ENCODE measurements around the gene ATXN1. TPM values are rescaled to one million over a fixed set of nuclear protein-coding genes. Genes with fewer than 3 reads are reported as not detected.
"Not testable (repeated sequence)": the region's sequence is repeated elsewhere in the genome, so short reads cannot be mapped to it uniquely, and the experiment has no call there.

Gene ATXN1
- total RNA-seq, 2 experiments from 2014 or later = 27.8 to 32.8 TPM

- no peak for DNase-seq
- Mint-ChIP-seq H3K27ac (no peak overlapping the region), H3K36me3 (peaks cover 10% of the 10 kb centered on the region), H3K27me3 (no peaks in the 10 kb centered on the region), H3K4me3 (no peak overlapping the region), H3K4me1 (peaks cover 10% of the 10 kb centered on the region), H3K9me3 (no peaks in the 10 kb centered on the region)
Measured at GRCh38 chr6:16406966-16407365, 354.3 kb downstream of the ATXN1 start.

DNA sequence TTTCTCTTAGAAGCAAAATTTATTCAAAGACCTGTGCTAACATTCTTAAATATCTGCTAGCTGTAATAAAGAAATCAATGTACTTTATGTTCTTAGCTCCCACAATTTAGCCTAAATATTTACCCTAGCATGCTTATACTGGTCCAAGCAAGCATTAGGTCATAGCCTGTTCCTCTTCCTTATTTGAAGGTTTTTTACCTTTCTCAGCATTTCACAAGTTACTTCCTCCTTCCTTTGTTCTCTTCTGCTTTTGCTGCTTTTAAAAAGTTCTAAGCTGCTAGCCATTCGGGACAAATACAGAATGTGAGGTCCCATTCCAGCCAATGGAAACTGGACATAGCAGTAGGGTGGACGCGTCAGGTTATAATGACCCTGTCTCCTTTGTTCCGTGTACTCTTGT, 354.7 kb downstream of the ATXN1 start:
- H3K27me3 Mint-ChIP-seq, H3K27ac Mint-ChIP-seq, H3K9me3 Mint-ChIP-seq, DNase-seq, H3K4me3 Mint-ChIP-seq: not testable (repeated sequence)
- H3K36me3 Mint-ChIP-seq = peaks cover 12% of the 10 kb centered on the region
- peaks cover 13% of the 10 kb centered on the region for H3K4me1 Mint-ChIP-seq

- peaks cover 13% of the 10 kb centered on the region for H3K36me3 Mint-ChIP-seq
- peaks cover 3% of the 10 kb centered on the region for H3K9me3 Mint-ChIP-seq
- H3K4me3 Mint-ChIP-seq = no peak overlapping the region
- DNase-seq = no peak
- H3K27me3 Mint-ChIP-seq = no peaks in the 10 kb centered on the region
- no peak overlapping the region for H3K27ac Mint-ChIP-seq
- peaks cover 13% of the 10 kb centered on the region for H3K4me1 Mint-ChIP-seq
Measured at GRCh38 chr6:16405375-16405774, 355.9 kb downstream of the ATXN1 start.

GRCh38 chr6:16404456-16404855, 356.8 kb downstream of the ATXN1 start:
- no peak for DNase-seq
- Mint-ChIP-seq H3K9me3 (peaks cover 3% of the 10 kb centered on the region), H3K36me3 (peaks cover 11% of the 10 kb centered on the region)

GRCh38 chr6:16403831-16404230, 357.4 kb downstream of the ATXN1 start:
- DNase-seq = no peak
- Mint-ChIP-seq H3K4me1 (peaks cover 7% of the 10 kb centered on the region), H3K27ac (no peak overlapping the region), H3K9me3 (peaks cover 3% of the 10 kb centered on the region), H3K4me3 (no peak overlapping the region), H3K27me3 (no peaks in the 10 kb centered on the region), H3K36me3 (peaks cover 9% of the 10 kb centered on the region)

More at GRCh38 chr6:16404456-16404855, 356.8 kb downstream of the ATXN1 start:
- H3K27me3 Mint-ChIP-seq = no peaks in the 10 kb centered on the region
- no peak overlapping the region for H3K27ac Mint-ChIP-seq
- peaks cover 7% of the 10 kb centered on the region for H3K4me1 Mint-ChIP-seq
- no peak overlapping the region for H3K4me3 Mint-ChIP-seq

DNA sequence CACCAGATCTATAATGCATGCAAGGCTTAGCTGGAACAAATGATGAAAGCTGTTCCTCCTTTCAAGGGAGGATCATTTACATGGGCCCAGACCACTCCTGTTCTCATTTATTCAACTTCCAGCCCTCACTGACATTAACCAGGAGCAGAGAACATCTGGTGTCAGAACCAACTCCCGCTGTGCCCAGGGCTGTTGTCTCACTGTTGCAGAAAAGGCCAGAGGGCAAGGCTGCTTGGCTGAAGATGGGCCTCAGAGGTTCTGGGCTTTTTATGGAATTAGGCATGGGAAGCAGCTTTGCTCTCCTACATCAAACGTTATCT, 358.7 kb downstream of the ATXN1 start:
- Mint-ChIP-seq H3K27me3 (no peaks in the 10 kb centered on the region), H3K4me3 (no peak overlapping the region), H3K4me1 (peaks cover 7% of the 10 kb centered on the region), H3K9me3 (peaks cover 3% of the 10 kb centered on the region), H3K27ac (no peak overlapping the region), H3K36me3 (peaks cover 9% of the 10 kb centered on the region)
- DNase-seq = no peak

DNA sequence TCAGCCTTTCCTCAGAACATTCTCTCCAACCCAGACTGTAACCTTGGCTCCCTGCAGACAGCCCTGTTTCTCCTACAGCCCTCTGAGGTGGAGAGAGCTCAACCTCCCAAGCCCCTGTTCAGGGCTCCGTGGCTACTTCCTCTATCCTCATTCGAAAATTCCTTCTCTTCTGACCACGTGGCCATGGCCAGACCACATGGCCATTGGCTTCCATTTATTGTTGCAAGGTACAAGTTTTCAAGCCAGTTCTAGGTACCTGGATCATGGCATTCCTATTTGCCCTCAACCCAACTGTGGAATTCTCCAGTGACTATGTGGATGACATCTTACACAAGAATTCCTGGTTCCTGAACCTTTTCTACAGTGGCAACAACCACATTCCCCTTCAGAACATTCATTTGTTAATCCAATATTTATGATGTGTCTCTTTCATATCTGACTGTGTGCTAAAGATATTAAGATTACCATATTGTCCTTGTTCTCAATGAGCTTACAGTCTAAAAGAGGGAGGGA, 361.0 kb downstream of the ATXN1 start:
- no peaks in the 10 kb centered on the region for H3K27me3 Mint-ChIP-seq
- H3K9me3 Mint-ChIP-seq = peaks cover 3% of the 10 kb centered on the region
- peaks cover 9% of the 10 kb centered on the region for H3K4me1 Mint-ChIP-seq
- DNase-seq = no peak
- peaks cover 9% of the 10 kb centered on the region for H3K36me3 Mint-ChIP-seq
- H3K4me3 Mint-ChIP-seq = no peak overlapping the region
- H3K27ac Mint-ChIP-seq = no peak overlapping the region

GRCh38 chr6:16399695-16400094, 361.6 kb downstream of the ATXN1 start:
- H3K9me3 Mint-ChIP-seq = peaks cover 3% of the 10 kb centered on the region
- H3K27me3 Mint-ChIP-seq = no peaks in the 10 kb centered on the region
- H3K27ac Mint-ChIP-seq = no peak overlapping the region
- peaks cover 9% of the 10 kb centered on the region for H3K36me3 Mint-ChIP-seq
- H3K4me1 Mint-ChIP-seq = peaks cover 9% of the 10 kb centered on the region
- no peak overlapping the region for H3K4me3 Mint-ChIP-seq
- no peak for DNase-seq

GRCh38 chr6:16399158-16399557, 362.1 kb downstream of the ATXN1 start:
- Mint-ChIP-seq H3K4me1 (peaks cover 9% of the 10 kb centered on the region), H3K27ac (no peak overlapping the region), H3K36me3 (peaks cover 9% of the 10 kb centered on the region), H3K9me3 (peaks cover 3% of the 10 kb centered on the region), H3K27me3 (no peaks in the 10 kb centered on the region), H3K4me3 (no peak overlapping the region)
- no peak for DNase-seq

DNA sequence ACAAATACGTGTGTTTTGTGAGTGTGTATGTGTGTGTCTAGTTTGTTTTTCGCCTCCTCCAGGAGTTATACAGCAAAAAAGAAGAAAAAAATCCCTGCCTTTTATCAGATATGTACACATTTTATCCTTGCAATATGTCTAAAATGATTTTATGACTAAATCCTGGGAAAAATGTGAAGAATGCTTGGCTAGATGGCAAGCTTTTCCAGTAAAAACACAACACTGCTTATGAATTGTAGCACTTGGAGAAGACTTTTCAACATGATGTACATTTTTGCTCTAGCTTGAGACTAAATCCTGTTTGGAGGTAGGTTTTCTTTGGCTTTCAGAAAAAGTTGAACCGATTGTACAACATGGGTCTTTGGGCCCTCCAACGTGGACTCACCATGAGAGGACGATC, 362.7 kb downstream of the ATXN1 start:
- Mint-ChIP-seq H3K4me1 (peaks cover 6% of the 10 kb centered on the region), H3K36me3 (peaks cover 8% of the 10 kb centered on the region), H3K27me3 (no peaks in the 10 kb centered on the region), H3K9me3 (peaks cover 3% of the 10 kb centered on the region), H3K4me3 (no peak overlapping the region), H3K27ac (no peak overlapping the region)
- DNase-seq = no peak

DNA sequence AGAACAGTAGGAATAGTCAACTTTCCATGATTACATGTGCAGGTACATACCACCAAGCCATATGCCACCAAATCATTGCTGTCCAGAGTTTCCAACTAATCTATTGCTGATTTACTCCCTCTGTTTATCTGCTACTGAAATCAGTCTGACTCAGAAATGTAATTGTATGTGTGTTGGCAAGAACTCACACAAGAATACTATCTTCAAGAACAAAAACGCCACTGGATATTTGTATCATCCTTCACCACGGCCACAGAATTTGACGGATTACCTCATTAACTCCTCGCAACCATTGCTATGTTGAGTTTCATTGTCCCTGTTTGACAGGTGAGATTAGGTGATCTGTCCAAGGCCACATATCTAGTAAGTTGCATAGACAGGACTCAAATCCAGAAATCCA, 363.6 kb downstream of the ATXN1 start:
- DNase-seq = no peak
- peaks cover 7% of the 10 kb centered on the region for H3K36me3 Mint-ChIP-seq

GRCh38 chr6:16396497-16397319, 364.6 kb downstream of the ATXN1 start:
- Mint-ChIP-seq H3K9me3 (peaks cover 2% of the 10 kb centered on the region), H3K27ac (no peak overlapping the region), H3K4me1 (peaks cover 5% of the 10 kb centered on the region), H3K36me3 (peaks cover 2% of the 10 kb centered on the region), H3K27me3 (no peaks in the 10 kb centered on the region), H3K4me3 (no peak overlapping the region)
- DNase-seq = no peak

More for the DNA sequence above, 363.6 kb downstream of the ATXN1 start:
- H3K27ac Mint-ChIP-seq = no peak overlapping the region
- no peaks in the 10 kb centered on the region for H3K27me3 Mint-ChIP-seq
- peaks cover 6% of the 10 kb centered on the region for H3K4me1 Mint-ChIP-seq
- H3K9me3 Mint-ChIP-seq = peaks cover 3% of the 10 kb centered on the region
- no peak overlapping the region for H3K4me3 Mint-ChIP-seq

DNA sequence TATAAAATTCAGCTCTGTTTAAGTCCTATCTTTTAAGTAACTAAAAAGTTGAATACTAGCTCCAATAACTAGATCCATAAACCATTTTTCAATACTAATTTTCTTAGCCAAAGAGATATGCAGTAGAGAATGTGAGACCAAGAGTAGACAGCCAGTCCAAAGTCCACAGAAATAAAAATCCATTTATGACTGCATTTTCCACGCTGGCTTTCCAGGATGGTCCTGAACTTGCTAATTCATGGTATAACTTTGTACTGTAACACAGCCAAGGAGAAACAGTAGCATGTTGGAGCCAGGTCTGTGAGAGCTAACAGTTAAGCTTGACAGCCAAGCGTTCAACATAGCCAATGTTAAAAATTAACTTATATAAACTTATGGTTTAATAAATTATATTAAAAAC, 366.6 kb downstream of the ATXN1 start:
- Mint-ChIP-seq H3K27ac (no peak overlapping the region), H3K36me3 (peaks cover 2% of the 10 kb centered on the region), H3K9me3 (no peaks in the 10 kb centered on the region), H3K27me3 (no peaks in the 10 kb centered on the region), H3K4me1 (peaks cover 3% of the 10 kb centered on the region), H3K4me3 (no peak overlapping the region)
- no peak for DNase-seq

GRCh38 chr6:16393326-16393725, 367.9 kb downstream of the ATXN1 start:
- H3K9me3 Mint-ChIP-seq = no peaks in the 10 kb centered on the region
- no peak overlapping the region for H3K27ac Mint-ChIP-seq
- no peaks in the 10 kb centered on the region for H3K27me3 Mint-ChIP-seq
- DNase-seq = no peak
- H3K36me3 Mint-ChIP-seq = peaks cover 2% of the 10 kb centered on the region
- H3K4me3 Mint-ChIP-seq = no peak overlapping the region
- H3K4me1 Mint-ChIP-seq = peaks cover 3% of the 10 kb centered on the region

GRCh38 chr6:16392010-16392409, 369.2 kb downstream of the ATXN1 start:
- Mint-ChIP-seq H3K27ac (no peak overlapping the region), H3K9me3 (no peaks in the 10 kb centered on the region), H3K4me3 (no peak overlapping the region), H3K27me3 (no peaks in the 10 kb centered on the region), H3K4me1 (peaks cover 3% of the 10 kb centered on the region), H3K36me3 (peaks cover 2% of the 10 kb centered on the region)
- no peak for DNase-seq

- Mint-ChIP-seq H3K9me3 (no peaks in the 10 kb centered on the region), H3K27me3 (no peaks in the 10 kb centered on the region), H3K36me3 (peaks cover 2% of the 10 kb centered on the region), H3K4me3 (no peak overlapping the region), H3K27ac (no peak overlapping the region), H3K4me1 (no peaks in the 10 kb centered on the region)
- no peak for DNase-seq
Measured at GRCh38 chr6:16391451-16391912, 369.8 kb downstream of the ATXN1 start.

Data from activated naive CD8-positive, alpha-beta T cell treated with anti-CD3 and anti-CD28 coated beads for 36 hours (primary cell).